GM23338 (cell line): Measurements from ENCODE around the gene CYFIP2. TPM values are rescaled to one million over a fixed set of nuclear protein-coding genes. Genes with fewer than 3 reads are reported as not detected.

Experiments
- ATAC-seq: fragments of 200-7000 bp; cut with Tn5 transposase; 3 replicates; pipeline ENCODE4 v1.9.1; 2020
- DNase-seq: peaks from one replicate; pipeline ENCODE4 v3.0.0-alpha.2; 2015; ENCODE audit warnings: low spot score
- H2AFZ ChIP-seq: fragments of 200-600 bp; sonication (generic); 2 replicates; pipeline ENCODE4 v1.8.0; 2016; ENCODE audit warnings: antibody characterized with exemption, mild to moderate bottlenecking, moderate library complexity
- H3F3A ChIP-seq: fragments of 200-600 bp; sonication (generic); replicated peaks from 2 replicates; pipeline ENCODE4 v1.8.0; 2017; ENCODE audit warnings: antibody characterized with exemption, mixed run types, low read depth
- H3K27ac ChIP-seq: fragments of 200-600 bp; sonication (generic); 2 replicates; pipeline ENCODE4 v1.6.1; 2016; ENCODE audit warnings: low read depth
- H3K27me3 ChIP-seq: fragments of 200-600 bp; sonication (generic); 2 replicates; pipeline ENCODE4 v1.8.0; 2016; ENCODE audit warnings: mild to moderate bottlenecking, mixed run types, moderate library complexity; ENCODE audit not compliant: insufficient read depth
- H3K36me3 ChIP-seq: fragments of 200-600 bp; sonication (generic); 2 replicates; pipeline ENCODE4 v1.8.0; 2016; ENCODE audit warnings: mild to moderate bottlenecking; ENCODE audit not compliant: insufficient read depth
- H3K4me1 ChIP-seq: fragments of 200-600 bp; sonication (generic); 2 replicates; pipeline ENCODE4 v1.8.0; 2016; ENCODE audit warnings: mild to moderate bottlenecking, moderate library complexity; ENCODE audit not compliant: insufficient read depth
- H3K4me2 ChIP-seq: fragments of 200-600 bp; sonication (generic); 2 replicates; pipeline ENCODE4 v1.7.1; 2017; ENCODE audit warnings: mixed run types
- H3K4me3 ChIP-seq: fragments of 200-600 bp; sonication (generic); 2 replicates; pipeline ENCODE4 v1.6.1; 2016; ENCODE audit warnings: mixed run types
- H3K79me2 ChIP-seq: fragments of 200-600 bp; sonication (generic); replicated peaks from 2 replicates; pipeline ENCODE4 v1.8.0; 2017; ENCODE audit warnings: mild to moderate bottlenecking; ENCODE audit not compliant: insufficient read depth
- H3K9me2 ChIP-seq: fragments of 200-600 bp; sonication (generic); 2 replicates; pipeline ENCODE4 v1.8.0; 2017; ENCODE audit not compliant: insufficient read depth
- H4K20me1 ChIP-seq: fragments of 200-600 bp; sonication (generic); replicated peaks from 2 replicates; pipeline ENCODE4 v1.8.0; 2017; ENCODE audit warnings: mild to moderate bottlenecking; ENCODE audit not compliant: insufficient read depth
- H3K27ac Mint-ChIP-seq: 2 replicates; pipeline ENCODE4 v1.8.0; 2020; ENCODE audit warnings: inconsistent platforms, mild to moderate bottlenecking, moderate library complexity, mixed read lengths
- H3K27me3 Mint-ChIP-seq: 3 replicates; pipeline ENCODE4 v1.8.0; 2022; ENCODE audit warnings: low read depth, mild to moderate bottlenecking, moderate library complexity, mixed read lengths, inconsistent platforms; ENCODE audit not compliant: insufficient read depth, poor library complexity
- H3K36me3 Mint-ChIP-seq: 3 replicates; pipeline ENCODE4 v1.8.0; 2021; ENCODE audit warnings: low read depth, mild to moderate bottlenecking, inconsistent platforms, moderate library complexity, mixed read lengths
- H3K4me1 Mint-ChIP-seq: 3 replicates; pipeline ENCODE4 v1.8.0; 2020; ENCODE audit warnings: mild to moderate bottlenecking, inconsistent platforms, mixed read lengths
- H3K4me3 Mint-ChIP-seq: 3 replicates; pipeline ENCODE4 v1.8.0; 2021; ENCODE audit warnings: moderate library complexity, mild to moderate bottlenecking, inconsistent platforms, mixed read lengths
- H3K9me3 Mint-ChIP-seq: 3 replicates; pipeline ENCODE4 v1.8.0; 2020; ENCODE audit warnings: moderate library complexity, mild to moderate bottlenecking, inconsistent platforms, mixed read lengths
- CREB1 ChIP-seq: fragments of 250-450 bp; sonication (Bioruptor Pico); IDR thresholded peaks from 2 replicates; pipeline ENCODE4 v1.5.0; 2020; ENCODE audit warnings: low read depth, mild to moderate bottlenecking, moderate library complexity
- EZH2 ChIP-seq: fragments of 200-600 bp; sonication (generic); IDR thresholded peaks from one replicate; pipeline ENCODE4 v1.8.0; 2017; ENCODE audit warnings: antibody characterized with exemption, mild to moderate bottlenecking, low read depth; ENCODE audit not compliant: unreplicated experiment
- EZH2phosphoT487 ChIP-seq: fragments of 200-600 bp; sonication (generic); IDR thresholded peaks from one replicate; pipeline ENCODE4 v1.8.1; 2018; ENCODE audit warnings: antibody characterized with exemption; ENCODE audit not compliant: unreplicated experiment
- JUNB ChIP-seq: IDR thresholded peaks from one replicate; pipeline ENCODE4 v1.6.1; 2016; ENCODE audit warnings: antibody characterized with exemption; ENCODE audit not compliant: unreplicated experiment
- NANOG ChIP-seq: IDR thresholded peaks from 2 replicates; pipeline ENCODE4 v1.6.1; 2016; ENCODE audit warnings: antibody characterized with exemption, borderline replicate concordance
- STAT1 ChIP-seq: IDR thresholded peaks from one replicate; pipeline ENCODE4 v1.6.1; 2016; ENCODE audit warnings: antibody characterized with exemption; ENCODE audit not compliant: unreplicated experiment
- ZNF114 ChIP-seq: fragments of 250-450 bp; sonication (Bioruptor Pico); IDR thresholded peaks from 2 replicates; pipeline ENCODE4 v1.5.0; 2020; ENCODE audit warnings: mild to moderate bottlenecking, moderate library complexity
- ZNF331 ChIP-seq: fragments of 250-450 bp; sonication (Bioruptor Pico); IDR thresholded peaks from 2 replicates; pipeline ENCODE4 v1.5.0; 2020; ENCODE audit warnings: low read depth, mild to moderate bottlenecking, moderate library complexity
- polyA plus RNA-seq: library from polyadenylated mRNA; unstranded; fragments of >200 nt; fragmentation: Nextera tagmentation; extraction: Ambion mirVana; gene quantifications from 2 replicates; pipeline ENCODE4 v1.2.1, GENCODE V29; 2016
- total RNA-seq: library from RNA; depleted of rRNA; stranded (reverse); fragments of >200 nt; shearing (Covaris generic); gene quantifications from 2 replicates; pipeline ENCODE4 v1.2.3, GENCODE V29; 2014
- TF ChIP-seq, protein P1 (sequence below): IDR thresholded peaks from one replicate; pipeline ENCODE4 v1.6.1; 2018; ENCODE audit warnings: antibody characterized with exemption; ENCODE audit not compliant: unreplicated experiment
- TF ChIP-seq, protein P2 (sequence below), 2 experiments: fragments of 200-600 bp in 1 of 2; sonication (generic) in 1 of 2; conservative IDR thresholded peaks; 2 replicates each; pipeline versions ENCODE4 v1.5.1 to v1.6.1; 2016 to 2017; ENCODE audit warnings: antibody characterized with exemption in 2 of 2, low read depth in 2 of 2, mild to moderate bottlenecking in 2 of 2, moderate library complexity in 1 of 2
- TF ChIP-seq, protein P3 (sequence below): IDR thresholded peaks from 2 replicates; pipeline ENCODE4 v1.6.1; 2016; ENCODE audit warnings: antibody characterized with exemption

The CYFIP2 gene
- total and polyA plus RNA-seq, 2 experiments from 2014 or later: 54.1 to 98.4 TPM

DNA sequence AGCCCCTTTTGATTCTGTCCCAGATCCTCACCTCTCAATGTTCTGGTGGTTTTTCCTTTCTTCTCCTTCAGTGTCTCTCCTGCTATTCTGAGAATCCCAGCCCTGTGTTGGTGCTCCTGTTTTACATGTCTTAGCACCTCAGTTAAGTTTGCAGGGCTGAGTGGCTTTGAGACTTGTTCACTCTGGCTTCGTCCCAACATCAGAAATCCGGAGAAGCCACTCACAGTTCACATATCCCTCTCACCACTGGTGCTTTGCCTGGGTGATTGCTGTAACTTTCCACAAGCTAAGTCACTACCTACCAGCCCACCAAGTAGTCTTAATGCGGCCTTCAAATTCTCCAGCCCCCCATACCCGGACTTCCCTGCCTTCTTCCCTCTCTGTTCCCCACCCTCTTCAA lies 40.2 kb downstream of the CYFIP2 start:
- no peak for ATAC-seq

More for the DNA sequence above, 40.2 kb downstream of the CYFIP2 start:
- Histone ChIP-seq H3K4me1 (no peaks in the 10 kb centered on the region), H3K27ac (no peak overlapping the region), H3K4me2 (no peak overlapping the region), H2AFZ (no peak overlapping the region), H3K27me3 (no peaks in the 10 kb centered on the region), H4K20me1 (no peaks in the 10 kb centered on the region), H3K9me2 (no peaks in the 10 kb centered on the region), H3K4me3 (no peak overlapping the region), H3K79me2 (no peaks in the 10 kb centered on the region), H3K36me3 (no peaks in the 10 kb centered on the region), H3F3A (no peaks in the 10 kb centered on the region)
- H3K4me3 Mint-ChIP-seq: no peak overlapping the region
- TF ChIP-seq ZNF114 (no peak), EZH2 (no peak), ZNF331 (CRISPR knock-in tag) (no peak), CREB1 (CRISPR knock-in tag) (no peak), NANOG (no peak), STAT1 (no peak), JUNB (no peak), EZH2phosphoT487 (no peak)
- TF ChIP-seq, protein P1, sequence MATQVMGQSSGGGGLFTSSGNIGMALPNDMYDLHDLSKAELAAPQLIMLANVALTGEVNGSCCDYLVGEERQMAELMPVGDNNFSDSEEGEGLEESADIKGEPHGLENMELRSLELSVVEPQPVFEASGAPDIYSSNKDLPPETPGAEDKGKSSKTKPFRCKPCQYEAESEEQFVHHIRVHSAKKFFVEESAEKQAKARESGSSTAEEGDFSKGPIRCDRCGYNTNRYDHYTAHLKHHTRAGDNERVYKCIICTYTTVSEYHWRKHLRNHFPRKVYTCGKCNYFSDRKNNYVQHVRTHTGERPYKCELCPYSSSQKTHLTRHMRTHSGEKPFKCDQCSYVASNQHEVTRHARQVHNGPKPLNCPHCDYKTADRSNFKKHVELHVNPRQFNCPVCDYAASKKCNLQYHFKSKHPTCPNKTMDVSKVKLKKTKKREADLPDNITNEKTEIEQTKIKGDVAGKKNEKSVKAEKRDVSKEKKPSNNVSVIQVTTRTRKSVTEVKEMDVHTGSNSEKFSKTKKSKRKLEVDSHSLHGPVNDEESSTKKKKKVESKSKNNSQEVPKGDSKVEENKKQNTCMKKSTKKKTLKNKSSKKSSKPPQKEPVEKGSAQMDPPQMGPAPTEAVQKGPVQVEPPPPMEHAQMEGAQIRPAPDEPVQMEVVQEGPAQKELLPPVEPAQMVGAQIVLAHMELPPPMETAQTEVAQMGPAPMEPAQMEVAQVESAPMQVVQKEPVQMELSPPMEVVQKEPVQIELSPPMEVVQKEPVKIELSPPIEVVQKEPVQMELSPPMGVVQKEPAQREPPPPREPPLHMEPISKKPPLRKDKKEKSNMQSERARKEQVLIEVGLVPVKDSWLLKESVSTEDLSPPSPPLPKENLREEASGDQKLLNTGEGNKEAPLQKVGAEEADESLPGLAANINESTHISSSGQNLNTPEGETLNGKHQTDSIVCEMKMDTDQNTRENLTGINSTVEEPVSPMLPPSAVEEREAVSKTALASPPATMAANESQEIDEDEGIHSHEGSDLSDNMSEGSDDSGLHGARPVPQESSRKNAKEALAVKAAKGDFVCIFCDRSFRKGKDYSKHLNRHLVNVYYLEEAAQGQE: no peak
- TF ChIP-seq, protein P2, sequence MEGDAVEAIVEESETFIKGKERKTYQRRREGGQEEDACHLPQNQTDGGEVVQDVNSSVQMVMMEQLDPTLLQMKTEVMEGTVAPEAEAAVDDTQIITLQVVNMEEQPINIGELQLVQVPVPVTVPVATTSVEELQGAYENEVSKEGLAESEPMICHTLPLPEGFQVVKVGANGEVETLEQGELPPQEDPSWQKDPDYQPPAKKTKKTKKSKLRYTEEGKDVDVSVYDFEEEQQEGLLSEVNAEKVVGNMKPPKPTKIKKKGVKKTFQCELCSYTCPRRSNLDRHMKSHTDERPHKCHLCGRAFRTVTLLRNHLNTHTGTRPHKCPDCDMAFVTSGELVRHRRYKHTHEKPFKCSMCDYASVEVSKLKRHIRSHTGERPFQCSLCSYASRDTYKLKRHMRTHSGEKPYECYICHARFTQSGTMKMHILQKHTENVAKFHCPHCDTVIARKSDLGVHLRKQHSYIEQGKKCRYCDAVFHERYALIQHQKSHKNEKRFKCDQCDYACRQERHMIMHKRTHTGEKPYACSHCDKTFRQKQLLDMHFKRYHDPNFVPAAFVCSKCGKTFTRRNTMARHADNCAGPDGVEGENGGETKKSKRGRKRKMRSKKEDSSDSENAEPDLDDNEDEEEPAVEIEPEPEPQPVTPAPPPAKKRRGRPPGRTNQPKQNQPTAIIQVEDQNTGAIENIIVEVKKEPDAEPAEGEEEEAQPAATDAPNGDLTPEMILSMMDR (conservative IDR thresholded peaks at IDR 0.05; ENCODE audit: low read depth in 2 of 2): no peak
- TF ChIP-seq, protein P3, sequence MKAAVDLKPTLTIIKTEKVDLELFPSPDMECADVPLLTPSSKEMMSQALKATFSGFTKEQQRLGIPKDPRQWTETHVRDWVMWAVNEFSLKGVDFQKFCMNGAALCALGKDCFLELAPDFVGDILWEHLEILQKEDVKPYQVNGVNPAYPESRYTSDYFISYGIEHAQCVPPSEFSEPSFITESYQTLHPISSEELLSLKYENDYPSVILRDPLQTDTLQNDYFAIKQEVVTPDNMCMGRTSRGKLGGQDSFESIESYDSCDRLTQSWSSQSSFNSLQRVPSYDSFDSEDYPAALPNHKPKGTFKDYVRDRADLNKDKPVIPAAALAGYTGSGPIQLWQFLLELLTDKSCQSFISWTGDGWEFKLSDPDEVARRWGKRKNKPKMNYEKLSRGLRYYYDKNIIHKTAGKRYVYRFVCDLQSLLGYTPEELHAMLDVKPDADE: no peak
- no peaks in the 10 kb centered on the region; the same call in 2 of the 3 replicates for H3K36me3 Mint-ChIP-seq
- DNase-seq: no peak
- peaks cover 2% of the 10 kb centered on the region for H3K27me3 Mint-ChIP-seq
- H3K4me1 Mint-ChIP-seq: no peaks in the 10 kb centered on the region
- H3K27ac Mint-ChIP-seq: no peak overlapping the region
- H3K9me3 Mint-ChIP-seq: no peaks in the 10 kb centered on the region; the same call in 2 of the 3 replicates
